Measurements from ENCODE around the gene PPP1CC.

DNA sequence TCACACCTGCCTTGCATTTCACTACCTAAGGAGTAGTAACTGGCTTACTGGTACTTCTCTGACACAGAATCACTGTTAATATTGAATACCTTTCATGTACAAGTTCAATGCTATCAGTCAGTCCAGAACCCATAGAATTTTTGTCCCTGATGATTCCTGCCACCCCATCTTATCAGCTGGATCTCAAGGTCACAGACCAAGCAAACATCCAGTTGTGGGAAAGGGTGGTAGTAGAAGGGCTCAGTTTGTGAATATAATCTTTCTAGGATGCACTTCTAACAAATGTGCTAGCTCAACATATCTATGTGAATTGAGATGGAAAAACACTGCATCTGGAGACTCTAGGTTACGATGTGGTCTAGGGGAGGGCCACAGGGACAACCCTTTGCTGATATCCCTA lies 14.1 kb downstream of the PPP1CC start:
- TF ChIP-seq POLR2A (IDR thresholded peaks at IDR 0.05): no peak
- TF ChIP-seq, protein P1, sequence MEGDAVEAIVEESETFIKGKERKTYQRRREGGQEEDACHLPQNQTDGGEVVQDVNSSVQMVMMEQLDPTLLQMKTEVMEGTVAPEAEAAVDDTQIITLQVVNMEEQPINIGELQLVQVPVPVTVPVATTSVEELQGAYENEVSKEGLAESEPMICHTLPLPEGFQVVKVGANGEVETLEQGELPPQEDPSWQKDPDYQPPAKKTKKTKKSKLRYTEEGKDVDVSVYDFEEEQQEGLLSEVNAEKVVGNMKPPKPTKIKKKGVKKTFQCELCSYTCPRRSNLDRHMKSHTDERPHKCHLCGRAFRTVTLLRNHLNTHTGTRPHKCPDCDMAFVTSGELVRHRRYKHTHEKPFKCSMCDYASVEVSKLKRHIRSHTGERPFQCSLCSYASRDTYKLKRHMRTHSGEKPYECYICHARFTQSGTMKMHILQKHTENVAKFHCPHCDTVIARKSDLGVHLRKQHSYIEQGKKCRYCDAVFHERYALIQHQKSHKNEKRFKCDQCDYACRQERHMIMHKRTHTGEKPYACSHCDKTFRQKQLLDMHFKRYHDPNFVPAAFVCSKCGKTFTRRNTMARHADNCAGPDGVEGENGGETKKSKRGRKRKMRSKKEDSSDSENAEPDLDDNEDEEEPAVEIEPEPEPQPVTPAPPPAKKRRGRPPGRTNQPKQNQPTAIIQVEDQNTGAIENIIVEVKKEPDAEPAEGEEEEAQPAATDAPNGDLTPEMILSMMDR (IDR thresholded peaks at IDR 0.05): no peak

Data from body of pancreas (tissue), 4 donors.